Colon (tissue), 2 donors: Measurements from ENCODE around the gene INTS6.
"Not testable (repeated sequence)": the region's sequence is repeated elsewhere in the genome, so short reads cannot be mapped to it uniquely, and the experiment has no call there.

Experiments used
- FAIRE-seq: peaks from 2 replicates; lab custom pipeline; 2012; peaks lifted over from hg19 to GRCh38; lab: Jason Lieb, UNC
- donor health status: control.
- donor health status: control.

The INTS6 gene

GRCh38 chr13:51415339-51415738, 37.5 kb downstream of the INTS6 start:
- not testable (repeated sequence) for FAIRE-seq

GRCh38 chr13:51412431-51412830, 40.4 kb downstream of the INTS6 start:
- no peak for FAIRE-seq

GRCh38 chr13:51405176-51405575, 47.7 kb downstream of the INTS6 start:
- no peak for FAIRE-seq

- no peak for FAIRE-seq
Measured at GRCh38 chr13:51397262-51397941, 55.4 kb downstream of the INTS6 start.

GRCh38 chr13:51396352-51396751, 56.5 kb downstream of the INTS6 start:
- no peak for FAIRE-seq

GRCh38 chr13:51394724-51395123, 58.1 kb downstream of the INTS6 start:
- FAIRE-seq, result no peak

- FAIRE-seq, result no peak
Measured at GRCh38 chr13:51385114-51385513, 67.7 kb downstream of the INTS6 start.

- FAIRE-seq, result no peak
Measured at GRCh38 chr13:51380269-51380668, 72.6 kb downstream of the INTS6 start.

- no peak for FAIRE-seq
Measured at GRCh38 chr13:51373451-51373850, 79.4 kb downstream of the INTS6 start.

- FAIRE-seq, result no peak
Measured at GRCh38 chr13:51371768-51372399, 81.0 kb downstream of the INTS6 start.

GRCh38 chr13:51370811-51371210, 82.0 kb downstream of the INTS6 start:
- no peak for FAIRE-seq

GRCh38 chr13:51370116-51370515, 82.7 kb downstream of the INTS6 start:
- no peak for FAIRE-seq

- FAIRE-seq, result no peak
Measured at GRCh38 chr13:51364404-51365008, 88.3 kb downstream of the INTS6 start.

- FAIRE-seq, result no peak
Measured at GRCh38 chr13:51363625-51364024, 89.2 kb downstream of the INTS6 start.

- no peak for FAIRE-seq
Measured at GRCh38 chr13:51361106-51361505, 91.7 kb downstream of the INTS6 start.

- FAIRE-seq, result no peak
Measured at GRCh38 chr13:51360489-51360888, 92.3 kb downstream of the INTS6 start.

GRCh38 chr13:51359352-51359751, 93.5 kb downstream of the INTS6 start:
- no peak for FAIRE-seq

- FAIRE-seq, result no peak
Measured at GRCh38 chr13:51357928-51358595, 94.8 kb downstream of the INTS6 start.

- FAIRE-seq, result no peak
Measured at GRCh38 chr13:51355217-51355616, 97.6 kb downstream of the INTS6 start.

- no peak for FAIRE-seq
Measured at GRCh38 chr13:51349016-51349415, 103.8 kb downstream of the INTS6 start.

- FAIRE-seq, result no peak
Measured at GRCh38 chr13:51348069-51348967, 104.5 kb downstream of the INTS6 start.

- no peak for FAIRE-seq
Measured at GRCh38 chr13:51347099-51347498, 105.7 kb downstream of the INTS6 start.
